Measurements from ENCODE around the gene GSDME.

GRCh38 chr7:24769014-24769830 is 12.0 kb upstream of the GSDME start:
- TF ChIP-seq SIN3A (IDR thresholded peaks at IDR 0.05; ENCODE audit: borderline replicate concordance, insufficient read depth, low read depth, low read length) (no peak), POLR2AphosphoS5 (IDR thresholded peaks at IDR 0.05; ENCODE audit: low read depth, low read length) (no peak)
- TF ChIP-seq, protein P1, sequence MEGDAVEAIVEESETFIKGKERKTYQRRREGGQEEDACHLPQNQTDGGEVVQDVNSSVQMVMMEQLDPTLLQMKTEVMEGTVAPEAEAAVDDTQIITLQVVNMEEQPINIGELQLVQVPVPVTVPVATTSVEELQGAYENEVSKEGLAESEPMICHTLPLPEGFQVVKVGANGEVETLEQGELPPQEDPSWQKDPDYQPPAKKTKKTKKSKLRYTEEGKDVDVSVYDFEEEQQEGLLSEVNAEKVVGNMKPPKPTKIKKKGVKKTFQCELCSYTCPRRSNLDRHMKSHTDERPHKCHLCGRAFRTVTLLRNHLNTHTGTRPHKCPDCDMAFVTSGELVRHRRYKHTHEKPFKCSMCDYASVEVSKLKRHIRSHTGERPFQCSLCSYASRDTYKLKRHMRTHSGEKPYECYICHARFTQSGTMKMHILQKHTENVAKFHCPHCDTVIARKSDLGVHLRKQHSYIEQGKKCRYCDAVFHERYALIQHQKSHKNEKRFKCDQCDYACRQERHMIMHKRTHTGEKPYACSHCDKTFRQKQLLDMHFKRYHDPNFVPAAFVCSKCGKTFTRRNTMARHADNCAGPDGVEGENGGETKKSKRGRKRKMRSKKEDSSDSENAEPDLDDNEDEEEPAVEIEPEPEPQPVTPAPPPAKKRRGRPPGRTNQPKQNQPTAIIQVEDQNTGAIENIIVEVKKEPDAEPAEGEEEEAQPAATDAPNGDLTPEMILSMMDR (IDR thresholded peaks at IDR 0.05): no peak
